GM10266 (cell line): ENCODE measurements around the gene USP20.

Experiments used
- DNase-seq: peaks from one replicate; pipeline ENCODE4 v3.0.0; 2012; ENCODE audit errors: extremely low spot score
- TF ChIP-seq, protein P1 (sequence below): IDR thresholded peaks from 2 replicates; pipeline ENCODE4 v1.5.1; 2012; ENCODE audit warnings: mild to moderate bottlenecking, low read depth; ENCODE audit not compliant: control insufficient read depth, insufficient read depth; ENCODE audit errors: missing control alignments

USP20 gene

GRCh38 chr9:129854588-129855110 lies 19.4 kb downstream of the USP20 start:
- TF ChIP-seq, protein P1, sequence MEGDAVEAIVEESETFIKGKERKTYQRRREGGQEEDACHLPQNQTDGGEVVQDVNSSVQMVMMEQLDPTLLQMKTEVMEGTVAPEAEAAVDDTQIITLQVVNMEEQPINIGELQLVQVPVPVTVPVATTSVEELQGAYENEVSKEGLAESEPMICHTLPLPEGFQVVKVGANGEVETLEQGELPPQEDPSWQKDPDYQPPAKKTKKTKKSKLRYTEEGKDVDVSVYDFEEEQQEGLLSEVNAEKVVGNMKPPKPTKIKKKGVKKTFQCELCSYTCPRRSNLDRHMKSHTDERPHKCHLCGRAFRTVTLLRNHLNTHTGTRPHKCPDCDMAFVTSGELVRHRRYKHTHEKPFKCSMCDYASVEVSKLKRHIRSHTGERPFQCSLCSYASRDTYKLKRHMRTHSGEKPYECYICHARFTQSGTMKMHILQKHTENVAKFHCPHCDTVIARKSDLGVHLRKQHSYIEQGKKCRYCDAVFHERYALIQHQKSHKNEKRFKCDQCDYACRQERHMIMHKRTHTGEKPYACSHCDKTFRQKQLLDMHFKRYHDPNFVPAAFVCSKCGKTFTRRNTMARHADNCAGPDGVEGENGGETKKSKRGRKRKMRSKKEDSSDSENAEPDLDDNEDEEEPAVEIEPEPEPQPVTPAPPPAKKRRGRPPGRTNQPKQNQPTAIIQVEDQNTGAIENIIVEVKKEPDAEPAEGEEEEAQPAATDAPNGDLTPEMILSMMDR, result no peak
- no peak for DNase-seq

DNA sequence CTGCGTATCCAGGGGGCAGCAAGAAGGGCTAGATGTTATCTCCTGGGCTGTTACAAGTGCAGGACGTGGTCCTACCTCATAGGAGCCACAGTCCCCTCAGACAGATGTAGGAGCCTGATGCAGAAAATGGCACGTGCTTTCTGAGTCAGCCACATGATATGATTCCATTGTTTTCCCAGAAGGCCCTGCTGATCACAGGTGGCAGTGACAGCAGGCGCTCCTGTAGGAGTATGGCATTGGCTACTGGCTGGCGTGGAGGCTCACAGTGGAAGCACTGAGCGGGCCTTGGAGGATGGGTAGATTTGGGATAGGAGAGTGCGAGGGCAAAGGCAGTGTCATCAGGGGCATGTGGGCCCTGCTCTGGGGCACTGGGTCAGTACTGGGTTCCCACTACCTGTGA lies 21.9 kb downstream of the USP20 start:
- DNase-seq, result no peak
- TF ChIP-seq, protein P1, result no peak

DNA sequence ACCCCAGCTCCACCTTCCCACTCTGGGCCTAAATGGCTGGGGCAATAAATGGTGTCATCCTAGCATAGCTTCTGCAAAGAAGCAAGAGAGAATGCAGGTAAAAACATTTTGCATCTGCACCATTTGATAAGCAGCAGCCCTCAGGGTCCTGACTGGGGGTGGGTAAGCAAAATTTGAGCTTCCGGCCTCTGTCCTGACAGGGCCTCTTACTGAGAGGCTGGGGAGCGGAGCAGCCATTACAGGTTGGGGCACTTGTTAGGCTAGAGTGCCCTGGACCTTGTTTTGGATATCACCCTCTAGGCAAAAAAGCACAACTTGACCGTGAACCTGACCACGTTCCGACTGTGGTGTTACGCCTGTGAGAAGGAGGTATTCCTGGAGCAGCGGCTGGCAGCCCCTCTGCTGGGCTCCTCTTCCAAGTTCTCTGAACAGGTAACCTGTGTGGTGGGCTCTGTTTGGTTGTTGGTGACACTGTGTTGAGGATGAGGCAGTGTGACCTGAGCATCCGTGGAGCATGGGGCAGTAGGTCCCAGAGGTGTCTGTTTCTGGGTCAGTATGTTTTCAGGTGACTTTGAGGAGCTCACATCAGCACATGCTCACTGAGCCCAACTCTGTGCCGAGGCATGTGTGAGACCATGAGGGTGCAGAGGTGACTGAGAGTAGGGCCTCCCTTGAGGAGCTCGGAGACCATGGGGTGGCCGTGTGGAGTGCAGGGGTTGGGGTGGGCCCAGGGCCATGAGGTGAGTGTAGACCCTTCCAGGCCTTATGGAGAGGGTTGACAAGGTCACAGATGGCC lies 23.1 kb downstream of the USP20 start:
- no peak for DNase-seq
- TF ChIP-seq, protein P1, result no peak

DNA sequence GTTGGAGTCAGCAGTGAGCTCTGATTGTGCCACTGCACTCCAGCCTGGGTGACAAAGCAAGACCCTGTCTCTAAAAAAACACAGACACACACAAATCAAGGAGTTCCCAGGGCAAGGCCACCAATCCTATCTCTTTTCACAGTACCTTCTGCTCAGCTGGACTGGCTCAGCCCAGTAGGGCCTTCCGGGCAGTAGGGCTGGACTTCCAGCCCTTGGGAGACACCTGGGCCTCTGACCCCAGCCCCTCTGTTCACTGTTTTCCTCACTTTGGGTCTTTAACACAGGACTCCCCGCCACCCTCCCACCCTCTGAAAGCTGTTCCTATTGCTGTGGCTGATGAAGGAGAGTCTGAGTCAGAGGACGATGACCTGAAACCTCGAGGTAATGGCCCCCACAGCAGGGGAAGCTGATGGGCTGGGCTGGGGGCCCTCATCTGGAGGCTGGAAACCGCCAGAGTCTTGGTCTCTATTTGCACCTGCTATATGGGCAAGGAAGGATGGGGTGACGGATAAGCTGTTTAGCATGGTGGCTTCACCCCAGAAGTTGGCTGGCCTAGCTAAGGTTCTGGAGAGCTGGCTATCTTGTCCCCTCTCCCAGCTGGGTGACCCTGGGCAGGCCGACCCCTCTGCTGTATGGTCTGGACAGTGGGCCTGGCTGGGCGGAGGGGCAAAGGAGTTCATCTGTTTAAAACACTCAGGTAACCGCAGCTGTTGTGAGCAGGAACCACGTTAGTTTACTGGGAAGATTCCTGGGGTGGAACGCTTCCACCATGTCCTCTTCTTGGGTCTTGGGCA lies 25.6 kb downstream of the USP20 start:
- TF ChIP-seq, protein P1, result no peak
- no peak for DNase-seq

GRCh38 chr9:129861447-129861827 lies 26.2 kb downstream of the USP20 start:
- TF ChIP-seq, protein P1, result no peak
- DNase-seq, result no peak

- TF ChIP-seq, protein P1, result no peak
- DNase-seq, result no peak
Measured at GRCh38 chr9:129863059-129863690, 27.9 kb downstream of the USP20 start.
